Mucosa of stomach (tissue), 1 donor: Measurements from ENCODE around the gene AGAP3.

Source experiments
- H3K27me3 ChIP-seq: one replicate; pipeline ENCODE4 v1.7.0; 2013; ENCODE audit warnings: mild to moderate bottlenecking, low read length; ENCODE audit not compliant: control insufficient read depth, insufficient read depth
- H3K36me3 ChIP-seq: one replicate; pipeline ENCODE4 v1.7.0; 2013; ENCODE audit warnings: low read length; ENCODE audit not compliant: control insufficient read depth, insufficient read depth
- H3K4me1 ChIP-seq: one replicate; pipeline ENCODE4 v1.7.0; 2013; ENCODE audit warnings: mild to moderate bottlenecking, low read length; ENCODE audit not compliant: control insufficient read depth, insufficient read depth
- H3K4me3 ChIP-seq: one replicate; pipeline ENCODE4 v1.7.0; 2013; ENCODE audit warnings: low read length
- H3K9ac ChIP-seq: one replicate; pipeline ENCODE4 v1.7.0; 2013; ENCODE audit warnings: mild to moderate bottlenecking, low read length, moderate library complexity
- H3K9me3 ChIP-seq: one replicate; pipeline ENCODE4 v1.7.0; 2013; ENCODE audit warnings: mild to moderate bottlenecking, low read length, moderate library complexity; ENCODE audit not compliant: control insufficient read depth
- donor health status: Pancreatic carcinoma.

The AGAP3 gene

DNA sequence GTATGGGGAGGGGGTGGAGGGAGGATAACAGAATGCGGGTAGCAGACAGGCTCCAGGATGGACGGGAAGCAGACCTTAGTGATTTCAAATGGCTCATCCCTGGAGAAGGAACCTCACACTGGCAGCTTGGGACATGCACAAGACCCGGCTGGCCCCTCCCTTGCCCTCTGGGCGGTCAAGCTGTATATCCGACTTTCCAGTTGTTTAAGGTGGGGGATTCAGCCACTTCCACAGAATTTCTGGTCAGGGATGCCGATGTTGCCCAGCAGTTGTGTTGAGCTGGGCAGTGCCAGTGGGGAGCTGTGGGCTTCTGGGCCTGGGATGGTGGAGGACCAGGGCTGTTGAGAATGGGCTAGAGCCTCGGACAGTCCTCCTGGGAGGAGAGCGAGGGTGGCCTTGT, 42.4 kb downstream of the AGAP3 start:
- Histone ChIP-seq H3K4me1 (peaks cover 14% of the 10 kb centered on the region), H3K4me3 (no peak overlapping the region), H3K9me3 (no peaks in the 10 kb centered on the region), H3K9ac (no peak overlapping the region), H3K27me3 (no peaks in the 10 kb centered on the region), H3K36me3 (peaks cover 7% of the 10 kb centered on the region)

DNA sequence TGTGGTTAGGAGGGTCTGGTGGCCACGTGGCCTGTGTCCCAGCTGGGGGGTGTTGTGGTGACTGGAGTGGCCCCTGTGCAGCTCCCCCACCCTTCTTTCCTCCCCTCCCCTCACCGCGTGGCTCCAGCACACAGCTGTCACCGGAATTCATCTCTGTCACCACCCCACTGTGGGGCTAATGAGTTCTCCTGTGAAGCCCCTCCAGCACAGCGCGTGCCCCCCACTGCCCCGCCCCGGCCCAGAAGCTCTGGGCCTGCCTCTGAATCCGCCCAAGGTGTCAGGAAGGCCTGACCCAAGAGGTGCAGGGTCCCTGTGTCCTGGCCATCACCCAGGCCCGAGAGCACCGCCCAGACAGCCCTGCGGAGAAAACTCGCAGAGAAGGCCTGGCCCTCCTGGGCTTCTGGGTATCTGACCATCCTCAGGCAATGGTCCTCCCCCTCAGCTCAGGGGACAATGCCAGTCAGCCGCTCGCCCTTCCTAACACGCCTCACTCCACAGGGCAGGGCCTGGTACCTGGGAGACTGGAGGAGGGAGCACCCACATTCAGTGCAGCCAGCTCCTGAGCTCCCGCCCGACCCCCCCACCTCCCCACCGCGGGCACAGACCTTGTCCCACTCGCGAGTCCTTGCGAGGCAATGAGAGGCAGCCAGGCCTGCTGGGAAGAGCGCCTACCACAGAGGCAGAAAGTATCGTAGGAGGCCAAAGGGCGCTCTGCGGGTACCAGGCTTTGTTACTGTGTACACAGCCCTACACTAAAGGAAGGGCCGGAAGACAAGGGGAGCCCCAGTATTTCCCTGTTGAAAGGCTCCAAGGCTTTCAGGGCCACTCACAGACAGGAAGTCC, 43.1 kb downstream of the AGAP3 start:
- no peak overlapping the region for H3K9ac ChIP-seq
- no peak overlapping the region for H3K4me3 ChIP-seq
- peaks cover 14% of the 10 kb centered on the region for H3K4me1 ChIP-seq
- peaks cover 7% of the 10 kb centered on the region for H3K36me3 ChIP-seq
- no peaks in the 10 kb centered on the region for H3K27me3 ChIP-seq
- H3K9me3 ChIP-seq = no peaks in the 10 kb centered on the region

DNA sequence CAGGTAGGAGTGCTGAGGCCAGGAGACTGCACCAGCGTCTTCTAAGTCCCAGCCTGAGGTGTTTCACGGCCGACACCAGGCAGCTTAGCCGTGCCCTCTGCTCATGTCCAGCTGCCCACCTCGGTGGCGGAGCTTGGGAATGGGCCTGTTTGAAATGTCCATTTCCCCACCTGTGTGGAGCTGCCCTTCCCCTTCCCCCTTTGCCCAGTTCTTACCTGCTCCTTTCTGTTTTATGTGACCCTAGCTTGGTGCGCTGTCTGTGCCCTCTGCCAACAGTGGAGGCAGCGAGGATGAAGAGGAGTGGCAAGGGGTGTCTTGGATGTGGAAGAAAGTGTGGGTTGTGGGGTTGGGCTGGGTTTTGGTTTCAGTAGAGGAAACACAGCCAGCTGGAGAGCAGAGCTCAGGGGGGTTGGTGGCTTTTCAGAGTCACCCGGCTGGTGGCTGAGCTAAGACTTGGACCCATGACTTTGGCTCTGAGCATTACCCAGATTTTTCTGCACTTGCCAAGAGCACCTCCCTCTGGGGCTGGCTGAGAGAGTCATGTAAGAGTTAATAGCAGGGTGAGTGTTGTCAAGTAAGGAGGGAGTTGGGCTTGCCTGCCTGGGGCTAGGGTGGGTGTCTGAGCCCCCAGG, 43.8 kb downstream of the AGAP3 start:
- H3K9ac ChIP-seq = no peak overlapping the region

DNA sequence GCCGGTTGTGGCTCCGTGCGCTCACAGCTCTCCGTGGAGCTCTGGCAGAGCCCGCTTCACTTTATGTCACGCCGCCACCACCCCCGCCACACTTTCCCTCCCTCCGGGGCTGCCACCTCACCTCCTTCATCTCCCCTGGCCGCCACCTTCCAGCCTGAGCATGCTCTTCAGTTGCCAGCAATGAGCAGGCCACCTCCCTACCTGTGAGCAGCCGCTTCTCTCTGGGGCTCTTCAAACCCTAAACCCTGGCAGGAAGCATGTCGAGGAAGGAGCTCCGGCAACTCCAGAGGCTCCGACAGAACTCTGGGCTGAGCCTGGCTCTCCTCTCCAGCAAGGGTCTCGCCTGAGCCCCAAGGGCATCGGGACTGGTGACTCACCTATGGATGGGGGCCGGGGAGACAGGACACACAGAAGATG, 44.5 kb downstream of the AGAP3 start:
- H3K9me3 ChIP-seq = no peaks in the 10 kb centered on the region
- H3K9ac ChIP-seq = no peak overlapping the region
- peaks cover 17% of the 10 kb centered on the region for H3K36me3 ChIP-seq

More for the DNA sequence above, 43.8 kb downstream of the AGAP3 start:
- Histone ChIP-seq H3K4me3 (no peak overlapping the region), H3K4me1 (peaks cover 13% of the 10 kb centered on the region), H3K9me3 (no peaks in the 10 kb centered on the region), H3K36me3 (peaks cover 13% of the 10 kb centered on the region), H3K27me3 (no peaks in the 10 kb centered on the region)

DNA sequence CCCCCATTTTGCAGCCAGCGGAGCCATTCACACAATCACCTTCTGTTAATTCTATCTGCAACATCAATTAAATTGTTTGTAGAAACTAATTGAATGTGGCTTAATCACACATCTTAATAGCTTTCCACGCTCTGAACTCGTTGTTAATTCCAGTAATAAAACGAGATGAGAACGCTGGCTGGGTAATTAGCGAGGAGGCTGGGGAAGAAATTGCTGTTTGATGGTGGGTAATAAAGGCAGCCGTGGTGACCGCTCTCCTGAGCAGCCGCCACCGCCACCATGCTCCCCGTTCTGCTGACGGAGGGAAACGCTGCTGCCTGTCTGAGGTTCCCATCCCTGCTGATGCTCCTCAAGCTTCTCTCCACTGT, 44.9 kb downstream of the AGAP3 start:
- peaks cover 6% of the 10 kb centered on the region for H3K4me1 ChIP-seq
- peaks cover 18% of the 10 kb centered on the region for H3K36me3 ChIP-seq
- no peak overlapping the region for H3K9ac ChIP-seq
- H3K27me3 ChIP-seq = no peaks in the 10 kb centered on the region
- no peaks in the 10 kb centered on the region for H3K9me3 ChIP-seq
- H3K4me3 ChIP-seq = no peak overlapping the region

More for the DNA sequence above, 44.5 kb downstream of the AGAP3 start:
- Histone ChIP-seq H3K27me3 (no peaks in the 10 kb centered on the region), H3K4me1 (peaks cover 8% of the 10 kb centered on the region), H3K4me3 (no peak overlapping the region)

DNA sequence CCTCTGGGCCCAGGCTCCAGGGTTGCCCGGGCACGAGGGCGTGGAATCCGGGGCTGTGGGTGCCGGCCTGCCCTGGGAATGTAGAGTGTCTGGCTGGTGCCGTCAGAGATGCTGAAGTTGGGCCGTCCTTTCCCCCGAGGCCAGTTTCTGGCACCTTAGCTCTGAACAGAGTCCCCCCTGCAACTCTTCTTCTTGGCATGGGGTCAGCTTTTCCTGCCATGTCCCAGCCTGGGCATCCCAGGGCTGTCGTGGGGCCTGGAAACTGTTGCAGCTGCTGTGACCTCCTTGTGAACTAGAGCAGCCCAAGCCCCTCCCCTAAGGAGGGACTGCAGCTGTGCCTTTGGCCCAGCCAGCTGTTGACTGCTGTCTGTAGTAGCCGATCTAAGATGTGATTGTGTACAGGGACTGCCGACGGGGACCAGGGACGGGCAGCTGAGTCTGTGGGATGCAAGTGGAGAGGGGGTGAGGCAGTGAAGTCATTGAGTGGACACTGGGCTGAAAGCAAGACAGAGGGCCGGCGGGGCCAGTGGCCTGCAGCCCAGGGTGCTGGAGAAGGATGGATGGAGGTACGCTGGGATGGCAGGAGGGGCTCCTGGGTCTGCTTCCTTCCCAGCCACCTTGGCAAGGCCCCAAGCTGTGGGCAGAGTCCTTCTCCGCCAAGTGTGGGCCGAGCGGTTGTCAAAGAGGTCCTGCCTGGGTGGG, 45.5 kb downstream of the AGAP3 start:
- Histone ChIP-seq H3K27me3 (no peaks in the 10 kb centered on the region), H3K36me3 (peaks cover 18% of the 10 kb centered on the region), H3K9me3 (no peaks in the 10 kb centered on the region), H3K9ac (no peak overlapping the region), H3K4me1 (peaks cover under 1% of the 10 kb centered on the region), H3K4me3 (no peak overlapping the region)

DNA sequence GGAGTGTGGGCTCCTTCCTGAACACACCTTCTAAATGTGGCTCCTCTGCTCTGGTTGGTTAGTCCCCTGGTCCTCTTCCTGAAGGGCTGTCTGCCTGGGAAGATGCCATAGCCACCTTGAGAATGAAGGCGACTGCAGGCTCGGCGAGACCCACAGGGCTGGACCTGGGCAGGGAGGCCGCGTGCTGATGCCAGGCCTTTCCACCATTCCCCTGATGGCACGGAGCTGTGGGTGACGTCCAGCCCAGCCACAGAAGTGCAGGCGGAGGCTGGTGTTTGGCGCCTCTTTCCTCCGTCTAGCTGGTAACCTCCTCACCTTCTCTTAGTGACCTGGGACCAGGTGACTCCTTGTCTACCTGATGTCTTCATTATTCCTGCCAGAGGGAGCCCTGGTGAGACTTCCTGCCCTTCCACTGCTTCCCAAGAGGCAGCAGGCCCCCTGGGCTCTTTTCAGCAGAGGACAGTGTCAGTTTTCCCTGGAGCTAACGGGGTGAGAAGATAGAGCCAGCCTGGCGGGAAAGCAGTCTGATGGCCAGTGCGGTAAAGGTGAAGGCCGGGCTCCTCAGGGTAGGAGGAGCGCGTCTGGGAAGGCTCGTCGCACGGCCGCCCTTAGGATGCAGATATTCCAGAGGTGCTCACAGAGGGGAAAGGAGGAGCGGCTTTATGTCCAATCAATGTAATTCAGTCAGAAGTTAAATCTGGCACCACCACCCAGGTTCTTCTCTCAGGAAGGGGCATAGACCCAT, 46.4 kb downstream of the AGAP3 start:
- Histone ChIP-seq H3K4me3 (no peak overlapping the region), H3K9ac (no peak overlapping the region), H3K4me1 (no peaks in the 10 kb centered on the region), H3K36me3 (peaks cover 18% of the 10 kb centered on the region), H3K27me3 (no peaks in the 10 kb centered on the region), H3K9me3 (no peaks in the 10 kb centered on the region)

DNA sequence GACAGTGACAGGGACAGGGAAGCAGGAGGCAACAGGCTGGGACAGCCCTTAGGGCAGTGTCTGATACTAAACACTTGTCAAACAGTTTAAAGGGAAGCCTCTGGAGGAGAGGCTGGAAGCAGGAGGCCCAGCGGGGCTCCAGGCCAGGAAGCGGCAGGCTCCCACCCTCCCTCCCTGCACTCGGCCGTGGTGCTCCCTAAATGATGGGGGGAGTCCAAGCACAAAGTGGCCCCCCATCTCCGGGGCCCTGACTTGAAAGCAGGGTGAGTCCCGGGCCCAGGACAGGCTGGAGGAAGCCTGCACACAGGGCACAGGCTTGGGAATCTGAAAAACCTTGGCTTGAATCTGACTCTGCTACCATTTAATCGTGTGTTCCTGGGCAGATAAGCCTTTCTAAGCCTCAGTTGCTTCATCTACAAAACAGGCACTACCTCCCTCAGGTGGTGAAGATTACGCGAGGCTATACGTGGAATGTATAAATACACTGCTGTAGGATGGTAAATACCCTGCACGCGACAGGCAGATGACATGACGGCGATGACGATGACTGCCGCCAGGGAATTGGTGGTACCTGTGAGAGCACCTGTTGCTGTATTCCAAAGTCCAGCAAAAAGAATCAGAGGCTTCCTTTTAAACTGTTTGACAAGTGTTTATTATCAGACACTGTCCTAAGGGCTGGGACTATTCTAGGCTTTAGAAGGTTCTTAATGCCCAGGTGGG, 47.2 kb downstream of the AGAP3 start:
- peaks cover 18% of the 10 kb centered on the region for H3K36me3 ChIP-seq

DNA sequence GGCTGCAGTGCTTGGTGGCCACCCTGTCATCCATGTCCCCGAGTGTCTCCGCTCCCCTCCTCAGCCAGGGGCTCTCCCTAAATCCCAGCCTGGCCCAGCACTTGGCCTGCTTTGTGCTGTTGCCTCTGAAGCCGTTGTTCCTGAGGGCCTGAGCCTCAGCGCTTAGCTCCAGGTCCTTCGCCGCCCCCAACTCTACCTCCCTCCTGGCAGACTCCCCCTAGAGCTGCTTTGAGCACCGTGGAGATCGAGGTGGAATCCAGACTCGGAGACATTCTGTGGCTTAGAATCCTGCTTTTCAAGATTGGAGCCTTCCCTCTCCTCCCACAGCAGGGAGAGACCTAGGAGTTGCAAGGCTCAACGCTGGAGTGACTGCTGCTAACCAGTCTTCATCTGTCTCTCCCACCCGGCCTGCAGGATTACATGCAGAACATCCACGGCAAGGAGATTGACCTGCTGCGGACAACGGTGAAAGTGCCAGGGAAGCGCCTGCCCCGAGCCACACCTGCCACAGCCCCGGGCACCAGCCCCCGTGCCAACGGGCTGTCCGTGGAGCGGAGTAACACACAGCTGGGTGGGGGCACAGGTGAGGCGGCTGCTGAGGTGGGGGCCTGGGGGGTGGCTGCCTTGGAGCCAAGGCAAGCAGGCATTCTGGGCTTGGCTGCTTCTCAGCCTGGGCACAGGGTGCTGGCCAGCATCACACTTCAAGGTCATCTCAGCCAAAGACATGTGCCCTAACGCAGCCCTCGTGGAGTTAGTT, 47.9 kb downstream of the AGAP3 start:
- H3K9ac ChIP-seq = no peak overlapping the region
- no peaks in the 10 kb centered on the region for H3K9me3 ChIP-seq
- no peaks in the 10 kb centered on the region for H3K4me1 ChIP-seq
- no peaks in the 10 kb centered on the region for H3K27me3 ChIP-seq
- H3K36me3 ChIP-seq = peaks cover 11% of the 10 kb centered on the region
- no peak overlapping the region for H3K4me3 ChIP-seq

More for the DNA sequence above, 47.2 kb downstream of the AGAP3 start:
- Histone ChIP-seq H3K4me3 (no peak overlapping the region), H3K27me3 (no peaks in the 10 kb centered on the region), H3K9me3 (no peaks in the 10 kb centered on the region), H3K4me1 (no peaks in the 10 kb centered on the region), H3K9ac (no peak overlapping the region)

DNA sequence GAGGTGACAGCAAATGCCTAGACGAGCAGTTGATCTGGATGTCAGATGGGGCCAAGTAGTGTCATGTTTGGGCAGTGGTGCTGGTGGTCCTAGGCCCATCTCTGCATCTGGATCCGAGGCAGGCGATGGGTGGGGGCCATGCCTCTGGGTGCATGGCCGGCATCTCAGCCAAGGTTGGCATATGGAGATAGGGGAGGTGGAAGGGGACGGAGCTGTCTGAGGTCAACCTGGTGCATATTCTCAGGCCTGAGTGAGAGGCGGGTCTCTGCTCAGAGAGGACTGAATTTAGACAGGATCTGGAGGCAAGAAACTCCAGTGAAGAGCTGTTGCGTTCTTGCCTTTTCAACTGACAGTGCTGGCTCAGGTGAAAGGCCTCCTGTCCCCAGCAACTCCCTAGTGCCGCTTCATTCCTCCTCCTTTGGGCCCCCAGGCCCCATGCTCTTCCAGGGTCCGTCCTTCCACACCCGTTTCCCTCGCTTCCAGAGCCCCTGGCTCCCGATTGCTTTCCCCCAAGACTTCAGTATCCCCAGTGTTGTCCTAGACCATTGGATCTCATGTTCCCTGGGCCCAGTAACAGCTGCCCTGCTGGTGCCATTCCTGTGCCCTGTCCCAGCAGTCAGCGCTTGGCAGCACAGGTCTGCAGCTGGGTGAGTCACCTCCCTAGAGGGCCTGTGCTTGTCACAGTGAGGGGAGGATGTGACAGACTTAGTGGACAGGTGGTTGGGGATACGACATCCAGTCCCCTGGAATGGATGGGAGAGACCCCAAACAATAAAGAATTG, 48.7 kb downstream of the AGAP3 start:
- Histone ChIP-seq H3K9me3 (no peaks in the 10 kb centered on the region), H3K9ac (no peak overlapping the region), H3K4me3 (no peak overlapping the region), H3K4me1 (no peaks in the 10 kb centered on the region), H3K27me3 (no peaks in the 10 kb centered on the region), H3K36me3 (peaks cover 11% of the 10 kb centered on the region)
